Panc1 (cell line): ENCODE results near the gene RCOR2. TPM values are rescaled to one million over a fixed set of nuclear protein-coding genes. Genes with fewer than 3 reads are reported as not detected.

Experiments used
- ATAC-seq: fragments of 200-7000 bp; cut with Tn5 transposase; 2 replicates; pipeline ENCODE4 v1.9.1; 2020; ENCODE audit warnings: mild to moderate bottlenecking, moderate library complexity
- BruUV-seq: library from RNA; stranded (reverse); fragments of 400-500 nt; replicated peaks from 2 replicates; lab custom pipeline; 2021; lab: Mats Ljungman, UMichigan
- CTCF ChIA-PET: fragments of 300-600 bp; sonication (Branson Sonifier 250); formaldehyde crosslinking; loops from one replicate; lab custom pipeline; 2022; ENCODE audit warnings: antibody characterized with exemption; lab: Charles Lee
- POLR2A ChIA-PET: fragments of 300-600 bp; sonication (Branson Sonifier 250); formaldehyde crosslinking; loops from one replicate; lab custom pipeline; 2022; ENCODE audit warnings: antibody characterized with exemption; lab: Charles Lee
- DNase-seq: peaks from one replicate; pipeline ENCODE4 v3.0.0-alpha.2; 2010; ENCODE audit warnings: low read depth, low spot score
- H3K27ac ChIP-seq: 2 replicates; pipeline ENCODE4 v1.5.1; 2011; ENCODE audit warnings: mild to moderate bottlenecking, low read length, inconsistent platforms
- H3K27me3 ChIP-seq: fragments of 200-500 bp; sonication (Bioruptor generic); 2 replicates; pipeline ENCODE4 v1.6.0; 2014; ENCODE audit warnings: low read length, inconsistent platforms; ENCODE audit not compliant: control insufficient read depth, insufficient read depth
- H3K36me3 ChIP-seq: fragments of 200-500 bp; sonication (Bioruptor generic); 2 replicates; pipeline ENCODE4 v1.5.1; 2014; ENCODE audit warnings: inconsistent platforms, mild to moderate bottlenecking, low read length, moderate library complexity; ENCODE audit not compliant: control insufficient read depth, insufficient read depth
- H3K4me1 ChIP-seq: 2 replicates; pipeline ENCODE4 v1.5.1; 2011; ENCODE audit warnings: inconsistent platforms, mild to moderate bottlenecking, low read length, moderate library complexity; ENCODE audit not compliant: control insufficient read depth, insufficient read depth
- H3K4me3 ChIP-seq, 2 experiments: 2 replicates each; pipeline ENCODE4 v1.5.1; 2011 to 2012; ENCODE audit warnings: low read depth in 2 of 2, low read length in 2 of 2, mild to moderate bottlenecking in 2 of 2, inconsistent platforms in 1 of 2, moderate library complexity in 1 of 2
- H3K9me3 ChIP-seq: fragments of 200-500 bp; sonication (Bioruptor generic); 2 replicates; pipeline ENCODE4 v1.5.1; 2014; ENCODE audit warnings: low read depth, mild to moderate bottlenecking, inconsistent platforms, low read length, moderate library complexity; ENCODE audit not compliant: control insufficient read depth, insufficient read depth
- POLR2AphosphoS5 ChIP-seq: IDR thresholded peaks from 2 replicates; pipeline ENCODE4 v1.6.1; 2012; ENCODE audit warnings: mild to moderate bottlenecking, low read depth, low read length, moderate library complexity
- SIN3A ChIP-seq: IDR thresholded peaks from 2 replicates; pipeline ENCODE4 v1.6.1; 2012; ENCODE audit warnings: low read depth, mild to moderate bottlenecking, low read length, moderate library complexity, borderline replicate concordance; ENCODE audit not compliant: insufficient read depth
- TCF7L2 ChIP-seq: IDR thresholded peaks from 2 replicates; pipeline ENCODE4 v1.6.1; 2011; ENCODE audit warnings: mild to moderate bottlenecking, low read depth, low read length, inconsistent platforms
- in situ Hi-C: cut with HindIII; loops from 2 replicates; pipeline ENCODE4 v1.10.0; 2016; ENCODE audit warnings: low sequenced_read_pairs, low pct_unique_long_range_greater_than_20kb
- intact Hi-C: fragments of 100-400 bp; cut with micrococcal nuclease; formaldehyde crosslinking; loops from one replicate; pipeline ENCODE4 v1.10.0; 2022; ENCODE audit not compliant: unreplicated experiment
- total RNA-seq: library from RNA; stranded (reverse); gene quantifications from one replicate; pipeline ENCODE4 v1.2.1, GENCODE V29; 2021; ENCODE audit not compliant: unreplicated experiment
- TF ChIP-seq, protein P1 (sequence below): fragments of 450-650 bp; IDR thresholded peaks from 2 replicates; pipeline ENCODE4 v1.5.1; 2017; ENCODE audit warnings: mild to moderate bottlenecking
- TF ChIP-seq, protein P2 (sequence below), 2 experiments: IDR thresholded peaks; 2 replicates each; pipeline ENCODE4 v1.6.1; 2011 to 2012; ENCODE audit warnings: low read depth in 2 of 2, control low read depth in 1 of 2, low read length in 1 of 2, mild to moderate bottlenecking in 1 of 2, moderate library complexity in 1 of 2; ENCODE audit not compliant: insufficient read depth in 1 of 2

RCOR2 gene
- total RNA-seq, 1 experiment from 2014 or later, result 10.2 TPM

DNA sequence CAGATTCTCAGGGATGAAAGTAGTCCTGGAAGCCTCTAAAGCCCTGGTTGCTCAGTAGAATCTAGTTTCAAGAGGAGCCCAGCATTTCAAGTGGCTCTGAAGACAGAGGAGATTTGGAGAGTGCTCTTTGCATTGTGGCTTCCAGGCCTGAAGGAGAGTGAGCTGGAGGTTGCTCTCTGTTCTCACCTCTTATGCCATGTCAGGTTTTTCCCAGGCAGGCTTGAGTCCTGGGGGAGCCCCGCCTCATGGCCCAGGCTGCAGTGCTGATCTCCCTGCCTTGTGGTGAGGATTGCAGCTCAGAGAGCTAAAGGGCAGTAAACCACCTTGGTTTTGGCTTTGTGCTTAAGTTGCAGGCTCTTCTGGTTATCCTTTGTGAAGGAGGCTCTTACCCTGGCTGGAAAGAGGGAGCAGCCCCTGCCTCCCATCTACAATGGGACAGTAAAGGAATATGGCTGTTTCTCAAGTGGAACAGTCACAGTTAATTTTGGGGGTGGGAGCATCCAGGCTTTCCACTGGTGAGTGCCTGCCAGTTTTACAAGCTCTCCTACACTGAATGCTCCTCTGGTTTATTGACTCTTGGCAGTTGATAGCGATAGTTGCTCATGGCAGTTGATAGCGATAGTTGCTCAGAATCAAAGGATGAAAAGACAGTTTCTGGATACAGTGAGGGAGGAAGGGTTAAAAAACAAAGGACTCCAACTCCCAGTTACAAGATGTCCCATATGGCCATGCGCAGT, 32.6 kb downstream of the RCOR2 start:
- CTCF ChIA-PET, result no interaction called here
- BruUV-seq, result no TSS peak

DNA sequence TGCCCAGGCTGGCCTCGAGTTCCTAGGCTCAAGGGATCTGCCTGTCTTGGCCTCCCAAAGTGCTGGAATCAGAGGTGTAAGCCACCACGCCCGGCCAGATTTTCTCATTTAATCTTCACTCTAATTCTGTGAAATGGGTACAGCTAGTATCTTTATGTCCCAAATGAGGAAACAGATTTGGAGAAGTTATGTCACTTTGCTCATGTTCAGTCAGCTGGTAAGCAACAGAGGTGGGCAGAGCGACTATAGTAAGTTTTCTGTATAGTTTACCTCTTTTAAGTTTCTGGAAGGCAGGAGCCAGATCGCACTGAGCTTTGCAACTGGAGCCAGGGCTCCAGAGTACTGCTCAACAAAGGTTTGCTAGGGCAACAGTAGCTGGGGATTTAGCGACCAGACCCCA, 33.2 kb downstream of the RCOR2 start:
- Histone ChIP-seq H3K9me3 (no peaks in the 10 kb centered on the region), H3K4me3 (no peak overlapping the region), H3K36me3 (no peaks in the 10 kb centered on the region), H3K27me3 (no peaks in the 10 kb centered on the region), H3K4me1 (peaks cover 20% of the 10 kb centered on the region), H3K27ac (no peak overlapping the region)
- intact Hi-C loops, result no loop called here
- TF ChIP-seq, protein P1, sequence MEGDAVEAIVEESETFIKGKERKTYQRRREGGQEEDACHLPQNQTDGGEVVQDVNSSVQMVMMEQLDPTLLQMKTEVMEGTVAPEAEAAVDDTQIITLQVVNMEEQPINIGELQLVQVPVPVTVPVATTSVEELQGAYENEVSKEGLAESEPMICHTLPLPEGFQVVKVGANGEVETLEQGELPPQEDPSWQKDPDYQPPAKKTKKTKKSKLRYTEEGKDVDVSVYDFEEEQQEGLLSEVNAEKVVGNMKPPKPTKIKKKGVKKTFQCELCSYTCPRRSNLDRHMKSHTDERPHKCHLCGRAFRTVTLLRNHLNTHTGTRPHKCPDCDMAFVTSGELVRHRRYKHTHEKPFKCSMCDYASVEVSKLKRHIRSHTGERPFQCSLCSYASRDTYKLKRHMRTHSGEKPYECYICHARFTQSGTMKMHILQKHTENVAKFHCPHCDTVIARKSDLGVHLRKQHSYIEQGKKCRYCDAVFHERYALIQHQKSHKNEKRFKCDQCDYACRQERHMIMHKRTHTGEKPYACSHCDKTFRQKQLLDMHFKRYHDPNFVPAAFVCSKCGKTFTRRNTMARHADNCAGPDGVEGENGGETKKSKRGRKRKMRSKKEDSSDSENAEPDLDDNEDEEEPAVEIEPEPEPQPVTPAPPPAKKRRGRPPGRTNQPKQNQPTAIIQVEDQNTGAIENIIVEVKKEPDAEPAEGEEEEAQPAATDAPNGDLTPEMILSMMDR, result no peak
- TF ChIP-seq TCF7L2 (no peak), SIN3A (no peak)
- TF ChIP-seq, protein P2, sequence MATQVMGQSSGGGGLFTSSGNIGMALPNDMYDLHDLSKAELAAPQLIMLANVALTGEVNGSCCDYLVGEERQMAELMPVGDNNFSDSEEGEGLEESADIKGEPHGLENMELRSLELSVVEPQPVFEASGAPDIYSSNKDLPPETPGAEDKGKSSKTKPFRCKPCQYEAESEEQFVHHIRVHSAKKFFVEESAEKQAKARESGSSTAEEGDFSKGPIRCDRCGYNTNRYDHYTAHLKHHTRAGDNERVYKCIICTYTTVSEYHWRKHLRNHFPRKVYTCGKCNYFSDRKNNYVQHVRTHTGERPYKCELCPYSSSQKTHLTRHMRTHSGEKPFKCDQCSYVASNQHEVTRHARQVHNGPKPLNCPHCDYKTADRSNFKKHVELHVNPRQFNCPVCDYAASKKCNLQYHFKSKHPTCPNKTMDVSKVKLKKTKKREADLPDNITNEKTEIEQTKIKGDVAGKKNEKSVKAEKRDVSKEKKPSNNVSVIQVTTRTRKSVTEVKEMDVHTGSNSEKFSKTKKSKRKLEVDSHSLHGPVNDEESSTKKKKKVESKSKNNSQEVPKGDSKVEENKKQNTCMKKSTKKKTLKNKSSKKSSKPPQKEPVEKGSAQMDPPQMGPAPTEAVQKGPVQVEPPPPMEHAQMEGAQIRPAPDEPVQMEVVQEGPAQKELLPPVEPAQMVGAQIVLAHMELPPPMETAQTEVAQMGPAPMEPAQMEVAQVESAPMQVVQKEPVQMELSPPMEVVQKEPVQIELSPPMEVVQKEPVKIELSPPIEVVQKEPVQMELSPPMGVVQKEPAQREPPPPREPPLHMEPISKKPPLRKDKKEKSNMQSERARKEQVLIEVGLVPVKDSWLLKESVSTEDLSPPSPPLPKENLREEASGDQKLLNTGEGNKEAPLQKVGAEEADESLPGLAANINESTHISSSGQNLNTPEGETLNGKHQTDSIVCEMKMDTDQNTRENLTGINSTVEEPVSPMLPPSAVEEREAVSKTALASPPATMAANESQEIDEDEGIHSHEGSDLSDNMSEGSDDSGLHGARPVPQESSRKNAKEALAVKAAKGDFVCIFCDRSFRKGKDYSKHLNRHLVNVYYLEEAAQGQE (IDR thresholded peaks at IDR 0.05; ENCODE audit: insufficient read depth in 1 of 2, low read depth in 2 of 2, low read length in 1 of 2), result no peak
- no peak for DNase-seq
- CTCF ChIA-PET, result no interaction called here
- in situ Hi-C loops, result no loop called here
- no peak for ATAC-seq
- POLR2A ChIA-PET, result no interaction called here
- BruUV-seq, result no TSS peak

More for the DNA sequence above, 32.6 kb downstream of the RCOR2 start:
- Histone ChIP-seq H3K9me3 (no peaks in the 10 kb centered on the region), H3K27me3 (no peaks in the 10 kb centered on the region), H3K4me1 (peaks cover 20% of the 10 kb centered on the region), H3K36me3 (no peaks in the 10 kb centered on the region), H3K4me3 (no peak overlapping the region), H3K27ac (no peak overlapping the region)
- DNase-seq (no peak), ATAC-seq (no peak)
- TF ChIP-seq POLR2AphosphoS5, result no peak
- TF ChIP-seq, protein P1, result no peak
- TF ChIP-seq, protein P2 (IDR thresholded peaks at IDR 0.05; ENCODE audit: insufficient read depth in 1 of 2, low read depth in 2 of 2, low read length in 1 of 2), result no peak
- TF ChIP-seq SIN3A, result no peak
- no peak for TF ChIP-seq TCF7L2
- POLR2A ChIA-PET, result no interaction called here
- in situ Hi-C loops, result no loop called here
- intact Hi-C loops, result no loop called here
